ENCODE measurements around the gene UNC5B. TPM values are rescaled to one million over a fixed set of nuclear protein-coding genes. Genes with fewer than 3 reads are reported as not detected.

UNC5B gene
- total RNA-seq, 1 donor: 135 TPM

- TF ChIP-seq CTCF (IDR thresholded peaks at IDR 0.05; ENCODE audit: extremely low read depth, low read depth, low read length): no peak
- no peak for DNase-seq (ENCODE audit: insufficient read length, low spot score, missing footprints)
- H3K4me3 ChIP-seq (ENCODE audit: insufficient read depth, low read length): no peak overlapping the region
These were observed 127.6 kb downstream of the UNC5B start for GRCh38 chr10:71339796-71340589.

GRCh38 chr10:71342573-71343391 lies 130.4 kb downstream of the UNC5B start:
- Histone ChIP-seq H3K4me1 (ENCODE audit: insufficient read depth, low read length) (no peaks in the 10 kb centered on the region), H3K27ac (ENCODE audit: low read depth, low read length) (no peak overlapping the region), H3K9me3 (ENCODE audit: low read depth, low read length) (no peaks in the 10 kb centered on the region), H3K4me3 (ENCODE audit: insufficient read depth, low read length) (no peak overlapping the region), H3K27me3 (ENCODE audit: insufficient read depth, low read length) (no peaks in the 10 kb centered on the region), H3K4me2 (ENCODE audit: insufficient read depth, low read length) (no peak overlapping the region), H2AFZ (ENCODE audit: low read length) (no peak overlapping the region), H3K79me2 (ENCODE audit: insufficient read depth, low read length) (no peaks in the 10 kb centered on the region), H3K36me3 (ENCODE audit: insufficient read depth, low read length) (no peaks in the 10 kb centered on the region), H4K20me1 (ENCODE audit: insufficient read depth, low read length) (no peaks in the 10 kb centered on the region)
- no peak for TF ChIP-seq CTCF (IDR thresholded peaks at IDR 0.05; ENCODE audit: extremely low read depth, low read depth, low read length)
- DNase-seq (ENCODE audit: insufficient read length, low spot score, missing footprints): no peak

More at GRCh38 chr10:71339796-71340589, 127.6 kb downstream of the UNC5B start:
- Histone ChIP-seq H3K9me3 (ENCODE audit: low read depth, low read length) (no peaks in the 10 kb centered on the region), H3K79me2 (ENCODE audit: insufficient read depth, low read length) (no peaks in the 10 kb centered on the region), H3K27me3 (ENCODE audit: insufficient read depth, low read length) (no peaks in the 10 kb centered on the region), H4K20me1 (ENCODE audit: insufficient read depth, low read length) (no peaks in the 10 kb centered on the region), H3K4me1 (ENCODE audit: insufficient read depth, low read length) (no peaks in the 10 kb centered on the region), H3K4me2 (ENCODE audit: insufficient read depth, low read length) (no peak overlapping the region), H2AFZ (ENCODE audit: low read length) (no peak overlapping the region), H3K27ac (ENCODE audit: low read depth, low read length) (no peak overlapping the region), H3K36me3 (ENCODE audit: insufficient read depth, low read length) (no peaks in the 10 kb centered on the region)

GRCh38 chr10:71343392-71343773 lies 131.0 kb downstream of the UNC5B start:
- no peak for DNase-seq (ENCODE audit: insufficient read length, low spot score, missing footprints)
- Histone ChIP-seq H3K27ac (ENCODE audit: low read depth, low read length) (no peak overlapping the region), H3K36me3 (ENCODE audit: insufficient read depth, low read length) (no peaks in the 10 kb centered on the region), H3K9me3 (ENCODE audit: low read depth, low read length) (no peaks in the 10 kb centered on the region), H4K20me1 (ENCODE audit: insufficient read depth, low read length) (no peaks in the 10 kb centered on the region), H3K27me3 (ENCODE audit: insufficient read depth, low read length) (no peaks in the 10 kb centered on the region), H3K4me2 (ENCODE audit: insufficient read depth, low read length) (no peak overlapping the region), H3K4me3 (ENCODE audit: insufficient read depth, low read length) (no peak overlapping the region), H3K4me1 (ENCODE audit: insufficient read depth, low read length) (no peaks in the 10 kb centered on the region), H2AFZ (ENCODE audit: low read length) (no peak overlapping the region), H3K79me2 (ENCODE audit: insufficient read depth, low read length) (no peaks in the 10 kb centered on the region)
- no peak for TF ChIP-seq CTCF (IDR thresholded peaks at IDR 0.05; ENCODE audit: extremely low read depth, low read depth, low read length)
